CD4-positive, alpha-beta T cell treated with Interleukin-2 at 100 ng/mL for 4 hours (primary cell): ENCODE data around the gene ASPG.

Experiments
- DNase-seq: peaks from one replicate; pipeline ENCODE4 v3.0.0-alpha.2; 2020; ENCODE audit warnings: low spot score

Gene ASPG

DNA sequence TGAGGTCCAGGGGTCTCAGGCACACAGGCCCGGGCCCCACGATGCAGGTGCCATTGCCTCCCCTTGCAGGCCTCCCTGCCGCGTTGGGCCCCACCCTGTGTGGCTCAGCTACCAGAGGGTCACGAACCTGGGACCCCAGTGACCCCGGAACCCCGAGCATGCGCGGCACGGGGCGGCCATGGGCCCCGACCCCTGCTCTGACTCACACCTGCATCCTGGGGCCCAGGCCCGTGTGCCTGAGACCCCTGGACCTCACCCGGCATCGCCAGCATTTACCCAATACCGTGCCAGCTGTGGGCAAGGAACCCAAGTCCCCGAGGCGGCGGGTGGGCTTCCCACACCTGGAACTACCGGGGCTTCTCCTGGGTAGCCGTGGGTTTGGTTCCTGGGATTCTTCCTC is 78.0 kb downstream of the ASPG start:
- DNase-seq, result no peak

DNA sequence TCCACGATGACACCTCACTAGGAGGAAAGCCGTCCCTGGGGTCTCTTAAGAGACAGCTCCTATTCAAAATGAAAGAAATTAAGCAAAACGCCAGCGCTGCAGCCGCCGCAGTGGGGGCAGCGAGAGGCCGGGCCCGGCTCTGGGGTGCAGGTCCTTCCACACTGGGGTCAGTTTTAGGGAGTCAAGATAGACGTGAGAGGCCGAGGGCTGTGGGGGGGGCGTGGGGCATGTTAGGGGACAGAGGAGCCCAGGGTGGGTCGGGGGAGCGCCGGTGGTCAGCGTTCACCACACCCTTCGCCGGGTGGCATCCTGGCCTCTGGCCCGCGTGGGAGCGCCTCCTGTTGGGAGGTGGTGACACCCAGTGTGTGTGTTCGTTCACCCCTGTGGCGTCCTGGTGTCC is 78.5 kb downstream of the ASPG start:
- DNase-seq, result no peak

DNA sequence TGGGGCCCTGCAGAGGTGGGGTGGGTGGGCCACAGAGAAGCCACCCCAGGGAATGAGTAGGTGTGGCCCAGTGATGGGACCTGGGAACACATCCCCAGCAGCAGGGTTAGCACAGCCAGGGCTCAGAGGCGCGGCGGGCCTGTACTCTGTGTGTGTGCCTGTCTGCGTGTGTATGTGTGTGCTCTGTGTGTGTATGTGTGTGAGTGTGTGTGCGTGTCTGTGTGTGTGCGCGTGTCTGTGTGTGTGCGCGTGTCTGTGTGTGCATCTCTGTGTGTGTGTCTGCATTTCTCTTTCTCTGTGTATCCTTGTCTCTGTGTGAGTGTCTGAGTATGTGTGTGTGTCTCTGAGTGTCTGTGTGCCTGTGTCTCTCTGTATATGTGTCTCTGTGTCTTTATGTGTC is 79.0 kb downstream of the ASPG start:
- DNase-seq, result no peak
